Fibroblast of mammary gland (primary cell): ENCODE data around the gene KCNMA1.
"Not testable (repeated sequence)": the region's sequence is repeated elsewhere in the genome, so short reads cannot be mapped to it uniquely, and the experiment has no call there.

Source experiments
- DNase-seq: peaks from one replicate; pipeline ENCODE4 v3.0.0-alpha.2; 2010; ENCODE audit warnings: low read depth
- H3K4me3 ChIP-seq: 2 replicates; pipeline ENCODE4 v1.5.1; 2011; ENCODE audit warnings: low read depth, mild to moderate bottlenecking, low read length, moderate library complexity; ENCODE audit not compliant: control insufficient read depth
- CTCF ChIP-seq: conservative IDR thresholded peaks from 2 replicates; pipeline ENCODE4 v1.5.1; 2011; ENCODE audit warnings: low read depth, low read length, inconsistent platforms; ENCODE audit not compliant: control insufficient read depth, insufficient read depth

Gene KCNMA1

GRCh38 chr10:77637532-77638320, at the start of gene KCNMA1:
KCNMA1 (minus strand) TSS chr10:77637808.
- no peak for DNase-seq

GRCh38 chr10:77686650-77687417, 49.2 kb upstream of the KCNMA1 start:
- no peak for TF ChIP-seq CTCF
- no peak for DNase-seq
- H3K4me3 ChIP-seq = no peak overlapping the region

More at GRCh38 chr10:77637532-77638320, at the start of gene KCNMA1:
- H3K4me3 ChIP-seq = peak within 1 kb of the TSS; percentile 70
- no peak for TF ChIP-seq CTCF

GRCh38 chr10:77686096-77686495, 48.5 kb upstream of the KCNMA1 start:
- no peak overlapping the region for H3K4me3 ChIP-seq
- TF ChIP-seq CTCF = no peak
- no peak for DNase-seq

GRCh38 chr10:77685432-77685831, 47.8 kb upstream of the KCNMA1 start:
- TF ChIP-seq CTCF = no peak
- no peak for DNase-seq

GRCh38 chr10:77683088-77683432, 45.5 kb upstream of the KCNMA1 start:
- H3K4me3 ChIP-seq, DNase-seq: not testable (repeated sequence)

More at GRCh38 chr10:77685432-77685831, 47.8 kb upstream of the KCNMA1 start:
- no peak overlapping the region for H3K4me3 ChIP-seq

- TF ChIP-seq CTCF = no peak
- no peak for DNase-seq
- no peak overlapping the region for H3K4me3 ChIP-seq
Observed at GRCh38 chr10:77682393-77683087, 44.9 kb upstream of the KCNMA1 start.

- no peak for DNase-seq
- no peak for TF ChIP-seq CTCF
- H3K4me3 ChIP-seq = no peak overlapping the region
Observed at GRCh38 chr10:77681839-77682238, 44.2 kb upstream of the KCNMA1 start.
